H9 (cell line): ENCODE results near the gene ADPRH. TPM values are rescaled to one million over a fixed set of nuclear protein-coding genes. Genes with fewer than 3 reads are reported as not detected.

Source experiments
- DNase-seq: peaks from one replicate; pipeline ENCODE4 v3.0.0-alpha.2; 2017
- H2AFZ ChIP-seq: one replicate; pipeline ENCODE4 v1.6.1; 2013; ENCODE audit warnings: mild to moderate bottlenecking, low read length, control low read depth, moderate library complexity
- H2AK5ac ChIP-seq: 2 replicates; pipeline ENCODE4 v1.6.1; 2013; ENCODE audit warnings: low read length, control low read depth, mixed read lengths; ENCODE audit not compliant: insufficient read length
- H2BK120ac ChIP-seq: one replicate; pipeline ENCODE4 v1.6.1; 2013; ENCODE audit warnings: low read depth, mild to moderate bottlenecking, low read length, control low read depth, inconsistent platforms; ENCODE audit not compliant: poor library complexity, severe bottlenecking
- H2BK12ac ChIP-seq: 2 replicates; pipeline ENCODE4 v1.6.1; 2013; ENCODE audit warnings: low read length, control low read depth, mixed read lengths, low read depth; ENCODE audit not compliant: insufficient read length
- H2BK15ac ChIP-seq: 2 replicates; pipeline ENCODE4 v1.6.1; 2013; ENCODE audit warnings: low read depth, low read length, control low read depth
- H2BK20ac ChIP-seq: one replicate; pipeline ENCODE4 v1.6.1; 2013; ENCODE audit warnings: low read depth, mild to moderate bottlenecking, low read length, control low read depth, inconsistent platforms; ENCODE audit not compliant: poor library complexity, severe bottlenecking
- H2BK5ac ChIP-seq: 2 replicates; pipeline ENCODE4 v1.6.1; 2013; ENCODE audit warnings: low read length, control low read depth, mixed read lengths; ENCODE audit not compliant: insufficient read length
- H3K14ac ChIP-seq: 2 replicates; pipeline ENCODE4 v1.6.1; 2013; ENCODE audit warnings: low read length, control low read depth; ENCODE audit not compliant: insufficient read depth
- H3K18ac ChIP-seq: 2 replicates; pipeline ENCODE4 v1.6.1; 2013; ENCODE audit warnings: low read depth, mild to moderate bottlenecking, mixed read lengths, low read length, control low read depth; ENCODE audit not compliant: insufficient read length
- H3K23ac ChIP-seq: 2 replicates; pipeline ENCODE4 v1.6.1; 2013; ENCODE audit warnings: low read length, control low read depth, mixed read lengths, low read depth; ENCODE audit not compliant: insufficient read length
- H3K23me2 ChIP-seq: 2 replicates; pipeline ENCODE4 v1.6.1; 2013; ENCODE audit warnings: low read depth, mild to moderate bottlenecking, mixed read lengths, low read length, control low read depth; ENCODE audit not compliant: insufficient read length, poor library complexity, severe bottlenecking
- H3K27ac ChIP-seq: 2 replicates; pipeline ENCODE4 v1.5.1; 2013; ENCODE audit warnings: low read length, control low read depth, mixed read lengths, low read depth; ENCODE audit not compliant: insufficient read length
- H3K27me3 ChIP-seq: 2 replicates; pipeline ENCODE4 v1.6.1; 2013; ENCODE audit warnings: low read length, control low read depth, inconsistent platforms; ENCODE audit not compliant: insufficient read depth
- H3K4ac ChIP-seq: 2 replicates; pipeline ENCODE4 v1.6.1; 2013; ENCODE audit warnings: low read depth, mild to moderate bottlenecking, control low read depth, inconsistent platforms, low read length, moderate library complexity
- H3K4me1 ChIP-seq: 2 replicates; pipeline ENCODE4 v1.6.1; 2013; ENCODE audit warnings: low read length, control low read depth, inconsistent platforms; ENCODE audit not compliant: insufficient read depth
- H3K4me2 ChIP-seq: 2 replicates; pipeline ENCODE4 v1.6.1; 2013; ENCODE audit warnings: low read length, control low read depth, mixed read lengths; ENCODE audit not compliant: insufficient read length, insufficient read depth
- H3K56ac ChIP-seq: 2 replicates; pipeline ENCODE4 v1.6.1; 2013; ENCODE audit warnings: low read depth, mild to moderate bottlenecking, mixed read lengths, low read length, control low read depth; ENCODE audit not compliant: insufficient read length
- H3K79me1 ChIP-seq: 2 replicates; pipeline ENCODE4 v1.6.1; 2013; ENCODE audit warnings: low read depth, mild to moderate bottlenecking, moderate library complexity, low read length, control low read depth, inconsistent platforms; ENCODE audit not compliant: insufficient read depth, poor library complexity, severe bottlenecking
- H3K79me2 ChIP-seq: 2 replicates; pipeline ENCODE4 v1.6.1; 2013; ENCODE audit warnings: low read length, control low read depth, inconsistent platforms; ENCODE audit not compliant: insufficient read depth
- H3K9ac ChIP-seq: 2 replicates; pipeline ENCODE4 v1.6.1; 2013; ENCODE audit warnings: low read length, control low read depth, mixed read lengths; ENCODE audit not compliant: insufficient read length; ENCODE audit errors: extremely low read depth
- H3K9me3 ChIP-seq: one replicate; pipeline ENCODE4 v1.6.1; 2013; ENCODE audit warnings: low read depth, low read length, inconsistent platforms; ENCODE audit not compliant: control insufficient read depth
- H3T11ph ChIP-seq: one replicate; pipeline ENCODE4 v1.6.1; 2013; ENCODE audit warnings: mild to moderate bottlenecking, low read length, control low read depth, inconsistent platforms
- H4K20me1 ChIP-seq: one replicate; pipeline ENCODE4 v1.6.1; 2013; ENCODE audit not compliant: control insufficient read depth, insufficient read length, insufficient read depth
- H4K5ac ChIP-seq: 2 replicates; pipeline ENCODE4 v1.6.1; 2013; ENCODE audit warnings: low read depth, mild to moderate bottlenecking, mixed read lengths, low read length, control low read depth; ENCODE audit not compliant: insufficient read length
- H4K8ac ChIP-seq: replicated peaks from 2 replicates; pipeline ENCODE4 v1.6.1; 2013; ENCODE audit warnings: low read length, control low read depth, mixed read lengths, low read depth; ENCODE audit not compliant: insufficient read length
- H4K91ac ChIP-seq: 2 replicates; pipeline ENCODE4 v1.6.1; 2013; ENCODE audit warnings: low read depth, mild to moderate bottlenecking, moderate library complexity, mixed read lengths, low read length, control low read depth; ENCODE audit not compliant: insufficient read length
- H3K27ac Mint-ChIP-seq, 3 experiments: 2 replicates in 2 of 3; 3 replicates in 1 of 3; pipeline ENCODE4 v1.8.0; 2020 to 2021; ENCODE audit warnings: mixed read lengths in 3 of 3, mild to moderate bottlenecking in 1 of 3, moderate library complexity in 1 of 3
- H3K27me3 Mint-ChIP-seq: 2 replicates; pipeline ENCODE4 v1.8.0; 2021; ENCODE audit warnings: low read depth, mild to moderate bottlenecking, moderate library complexity, mixed read lengths
- H3K36me3 Mint-ChIP-seq, 3 experiments: 2 replicates in 2 of 3; 3 replicates in 1 of 3; pipeline ENCODE4 v1.8.0; 2020 to 2021; ENCODE audit warnings: low read depth in 3 of 3, mixed read lengths in 3 of 3; ENCODE audit not compliant: insufficient read depth in 1 of 3
- H3K4me1 Mint-ChIP-seq, 2 experiments: 2 replicates each; pipeline ENCODE4 v1.8.0; 2020; ENCODE audit warnings: mixed read lengths in 2 of 2
- H3K4me3 Mint-ChIP-seq, 2 experiments: 2 replicates in 1 of 2; 3 replicates in 1 of 2; pipeline ENCODE4 v1.8.0; 2020 to 2021; ENCODE audit warnings: mild to moderate bottlenecking in 2 of 2, mixed read lengths in 2 of 2, moderate library complexity in 1 of 2
- H3K9me3 Mint-ChIP-seq, 2 experiments: 2 replicates in 1 of 2; 3 replicates in 1 of 2; pipeline ENCODE4 v1.8.0; 2020; ENCODE audit warnings: mild to moderate bottlenecking in 2 of 2, mixed read lengths in 2 of 2, moderate library complexity in 1 of 2
- total RNA-seq: library from RNA; stranded (reverse); gene quantifications from 2 replicates; pipeline ENCODE4 v1.2.1, GENCODE V29; 2021
- TF ChIP-seq, protein P1 (sequence below): fragments of 200-600 bp; sonication (generic); conservative IDR thresholded peaks from 3 replicates; pipeline ENCODE4 v1.8.0; 2021; ENCODE audit warnings: antibody characterized with exemption, mild to moderate bottlenecking

The ADPRH gene
- total RNA-seq, 1 experiment from 2014 or later = 3.1 TPM

DNA sequence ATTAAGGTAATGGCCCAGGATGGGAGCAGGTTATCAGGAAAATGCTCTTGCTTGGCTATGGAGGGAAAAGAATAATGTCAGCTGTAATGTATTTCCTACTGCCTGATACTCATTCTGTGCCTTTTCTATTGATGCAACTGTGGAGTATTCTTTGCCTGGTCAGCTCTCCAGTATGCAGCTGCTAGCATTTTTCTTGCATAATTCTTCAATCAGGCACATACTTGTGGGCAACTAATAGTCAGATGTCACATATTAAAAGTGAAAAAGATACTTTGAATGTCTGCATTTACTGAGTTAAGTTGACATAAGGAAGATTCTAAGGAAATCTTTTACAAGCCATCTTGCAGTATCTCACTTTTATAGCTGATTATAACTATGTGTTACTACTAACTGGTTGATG lies 49.4 kb upstream of the ADPRH start:
- Histone ChIP-seq H2BK20ac (no peak overlapping the region), H3K9ac (no peak overlapping the region), H3K9me3 (no peaks in the 10 kb centered on the region), H3K79me1 (no peaks in the 10 kb centered on the region), H2BK15ac (no peak overlapping the region), H2AFZ (no peak overlapping the region), H2BK5ac (no peak overlapping the region), H3K18ac (no peak overlapping the region), H3K4me1 (0 out of 2 replicates have a peak, but pooled peaks cover 3% of the 10 kb centered on the region), H3K4me2 (no peak overlapping the region), H3K79me2 (no peaks in the 10 kb centered on the region), H4K8ac (no peak overlapping the region), H4K20me1 (no peaks in the 10 kb centered on the region), H2BK120ac (no peak overlapping the region), H4K5ac (no peak overlapping the region), H3K27me3 (no peaks in the 10 kb centered on the region), H3T11ph (no peak overlapping the region), H3K4ac (no peak overlapping the region), H3K23ac (no peak overlapping the region), H2BK12ac (no peak overlapping the region), H3K27ac (no peak overlapping the region), H3K23me2 (no peaks in the 10 kb centered on the region), H3K14ac (no peak overlapping the region), H3K56ac (no peak overlapping the region), H2AK5ac (no peak overlapping the region), H4K91ac (no peak overlapping the region)
- TF ChIP-seq, protein P1, sequence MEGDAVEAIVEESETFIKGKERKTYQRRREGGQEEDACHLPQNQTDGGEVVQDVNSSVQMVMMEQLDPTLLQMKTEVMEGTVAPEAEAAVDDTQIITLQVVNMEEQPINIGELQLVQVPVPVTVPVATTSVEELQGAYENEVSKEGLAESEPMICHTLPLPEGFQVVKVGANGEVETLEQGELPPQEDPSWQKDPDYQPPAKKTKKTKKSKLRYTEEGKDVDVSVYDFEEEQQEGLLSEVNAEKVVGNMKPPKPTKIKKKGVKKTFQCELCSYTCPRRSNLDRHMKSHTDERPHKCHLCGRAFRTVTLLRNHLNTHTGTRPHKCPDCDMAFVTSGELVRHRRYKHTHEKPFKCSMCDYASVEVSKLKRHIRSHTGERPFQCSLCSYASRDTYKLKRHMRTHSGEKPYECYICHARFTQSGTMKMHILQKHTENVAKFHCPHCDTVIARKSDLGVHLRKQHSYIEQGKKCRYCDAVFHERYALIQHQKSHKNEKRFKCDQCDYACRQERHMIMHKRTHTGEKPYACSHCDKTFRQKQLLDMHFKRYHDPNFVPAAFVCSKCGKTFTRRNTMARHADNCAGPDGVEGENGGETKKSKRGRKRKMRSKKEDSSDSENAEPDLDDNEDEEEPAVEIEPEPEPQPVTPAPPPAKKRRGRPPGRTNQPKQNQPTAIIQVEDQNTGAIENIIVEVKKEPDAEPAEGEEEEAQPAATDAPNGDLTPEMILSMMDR = no peak
- Mint-ChIP-seq H3K27ac (no peak overlapping the region), H3K4me1 (peaks cover 8 to 11% of the 10 kb centered on the region in 2 experiments), H3K27me3 (no peaks in the 10 kb centered on the region), H3K36me3 (peaks cover 0 to 3% (median 0%) of the 10 kb centered on the region in 3 experiments; a peak in 3 of 7 replicates), H3K4me3 (no peak overlapping the region), H3K9me3 (no peaks in the 10 kb centered on the region)
- DNase-seq = no peak
